ENCODE results near the gene TMEM30B. TPM values are rescaled to one million over a fixed set of nuclear protein-coding genes. Genes with fewer than 3 reads are reported as not detected.

The TMEM30B gene
- total and polyA plus RNA-seq, 2 of the 13 experiments (the other 11 are each of a cell fraction or from before 2014, with no cell fraction given), result not detected

GRCh38 chr14:61319706-61320105 is 38.6 kb upstream of the TMEM30B start (continued):
- TF ChIP-seq UBTF (CRISPR knock-in tag; IDR thresholded peaks at IDR 0.05) (no peak), ZNF354B (CRISPR knock-in tag; IDR thresholded peaks at IDR 0.05) (no peak), ZNF205 (CRISPR knock-in tag; IDR thresholded peaks at IDR 0.05) (no peak), STAG1 (CRISPR knock-in tag; IDR thresholded peaks at IDR 0.05) (no peak), SP4 (CRISPR knock-in tag; IDR thresholded peaks at IDR 0.05) (no peak), ZFP82 (CRISPR knock-in tag; IDR thresholded peaks at IDR 0.05; ENCODE audit: borderline replicate concordance) (no peak)

- H3K36me3 ChIP-seq (replicated peaks in 1 of 2; ENCODE audit: control insufficient read depth in 1 of 2, insufficient read depth in 2 of 2, low read length in 2 of 2), result no peaks in the 10 kb centered on the region
- no peaks in the 10 kb centered on the region for H3K4me1 ChIP-seq (ENCODE audit: insufficient read depth, low read length)
- 2% methylated on average over 3 of the region's 3 CpGs for WGBS (ENCODE audit: low lambda C conversion rate)
- H3K79me2 ChIP-seq (ENCODE audit: insufficient read depth, low read length), result no peaks in the 10 kb centered on the region
- POLR2A ChIA-PET, result no interaction called here
- intact Hi-C loops (cut with micrococcal nuclease; ENCODE audit: unreplicated experiment) (no loop called here), in situ Hi-C loops (cut with HindIII; ENCODE audit: extremely low pct_ligation_motif_present, low pct_unique_long_range_greater_than_20kb) (no loop called here)
- ATAC-seq (no peak), FAIRE-seq (no peak), DNase-seq (ENCODE audit: low spot score) (no peak)
- H3K9me3 ChIP-seq (ENCODE audit: low read length), result no peaks in the 10 kb centered on the region
- H3K4me3 ChIP-seq (replicated peaks in 1 of 3; ENCODE audit: insufficient read depth in 1 of 3, low read depth in 2 of 3, low read length in 3 of 3), result no peak overlapping the region
- peaks cover 0 to 17% of the 10 kb centered on the region in 2 experiments; a peak in 2 of 5 replicates for H3K27me3 ChIP-seq (ENCODE audit: control insufficient read depth in 1 of 2, insufficient read depth in 2 of 2, low read length in 2 of 2)
- H3K4me2 ChIP-seq (ENCODE audit: low read depth, low read length), result no peak overlapping the region
- H4K20me1 ChIP-seq (ENCODE audit: insufficient read depth, low read length), result no peaks in the 10 kb centered on the region
- BruUV-seq (replicated peaks), result no TSS peak
- H3K9ac ChIP-seq (ENCODE audit: insufficient read depth, low read depth, low read length), result no peak overlapping the region
- no peak overlapping the region for H3K27ac ChIP-seq (ENCODE audit: extremely low read length, insufficient read depth, low read length)
- no peak overlapping the region for H2AFZ ChIP-seq (ENCODE audit: low read length)
- CTCF ChIA-PET (ENCODE audit: low intra/inter-chr PET ratio, low total read pairs), result no interaction called here
- TF ChIP-seq EED (CRISPR knock-in tag; IDR thresholded peaks at IDR 0.05), result no peak
- no peak for TF ChIP-seq ZNF292 (CRISPR knock-in tag; IDR thresholded peaks at IDR 0.05; ENCODE audit: borderline replicate concordance, low read depth)
- no peak for TF ChIP-seq CREM (IDR thresholded peaks at IDR 0.05)
- no peak for TF ChIP-seq CREM (CRISPR knock-in tag; IDR thresholded peaks at IDR 0.05)
- no peak for TF ChIP-seq HNF1B (CRISPR knock-in tag; IDR thresholded peaks at IDR 0.05)
- TF ChIP-seq ZNF883 (CRISPR knock-in tag; IDR thresholded peaks at IDR 0.05; ENCODE audit: not compliant biosample characterization), result no peak
- no peak for TF ChIP-seq ZNF724P (CRISPR knock-in tag; IDR thresholded peaks at IDR 0.05; ENCODE audit: borderline replicate concordance)
- no peak for TF ChIP-seq JUN (CRISPR knock-in tag; IDR thresholded peaks at IDR 0.05)
- no peak for TF ChIP-seq KAT8 (CRISPR knock-in tag; IDR thresholded peaks at IDR 0.05)
- TF ChIP-seq RAD51 (IDR thresholded peaks at IDR 0.05; ENCODE audit: borderline replicate concordance), result no peak
- TF ChIP-seq ZNF619 (CRISPR knock-in tag; IDR thresholded peaks at IDR 0.05), result no peak
- TF ChIP-seq NFIC (IDR thresholded peaks at IDR 0.05; ENCODE audit: low read length), result no peak
- no peak for TF ChIP-seq ZNF75D (CRISPR knock-in tag; IDR thresholded peaks at IDR 0.05; ENCODE audit: borderline replicate concordance)
- TF ChIP-seq ZBTB34 (CRISPR knock-in tag; IDR thresholded peaks at IDR 0.05), result no peak
- no peak for TF ChIP-seq ZNF253 (CRISPR knock-in tag; IDR thresholded peaks at IDR 0.05; ENCODE audit: borderline replicate concordance)
- TF ChIP-seq MED13 (CRISPR knock-in tag; IDR thresholded peaks at IDR 0.05), result no peak
Measured at GRCh38 chr14:61319086-61319485, 37.9 kb upstream of the TMEM30B start.

All from HepG2 (cell line).